MCF 10A (cell line): ENCODE measurements around the gene ADM. TPM values are rescaled to one million over a fixed set of nuclear protein-coding genes. Genes with fewer than 3 reads are reported as not detected.

Experiments used
- BruUV-seq: library from RNA; stranded (reverse); fragments of 400-500 nt; replicated peaks from 2 replicates; lab custom pipeline; 2021; lab: Mats Ljungman, UMichigan
- CTCF ChIA-PET: fragments of 300-600 bp; sonication (Branson Sonifier 250); formaldehyde crosslinking; extraction: SDS; loops from one replicate; lab custom pipeline; 2021; ENCODE audit warnings: antibody characterized with exemption, inconsistent platforms; lab: Yijun Ruan, JAX
- POLR2A ChIA-PET: fragments of 300-600, 350-650 bp; sonication (Branson Sonifier 250); formaldehyde crosslinking; extraction: SDS; loops from one replicate; lab custom pipeline; 2020; ENCODE audit warnings: antibody characterized with exemption, inconsistent platforms; lab: Yijun Ruan, JAX
- DNase-seq: peaks from one replicate; pipeline ENCODE4 v3.0.0-alpha.2; 2018; ENCODE audit not compliant: unreplicated experiment
- H3K27ac Mint-ChIP-seq: one replicate; pipeline ENCODE4 v1.8.0; 2022; ENCODE audit warnings: mild to moderate bottlenecking, low read depth, mixed read lengths; ENCODE audit not compliant: unreplicated experiment
- H3K27me3 Mint-ChIP-seq: one replicate; pipeline ENCODE4 v1.8.0; 2022; ENCODE audit warnings: mixed read lengths; ENCODE audit not compliant: insufficient read depth, unreplicated experiment
- H3K36me3 Mint-ChIP-seq: one replicate; pipeline ENCODE4 v1.8.0; 2022; ENCODE audit warnings: mild to moderate bottlenecking, moderate library complexity, mixed read lengths; ENCODE audit not compliant: insufficient read depth, unreplicated experiment
- H3K4me1 Mint-ChIP-seq: one replicate; pipeline ENCODE4 v1.8.0; 2022; ENCODE audit warnings: mixed read lengths; ENCODE audit not compliant: insufficient read depth, unreplicated experiment
- H3K4me3 Mint-ChIP-seq: one replicate; pipeline ENCODE4 v1.8.0; 2022; ENCODE audit warnings: mild to moderate bottlenecking, moderate library complexity, mixed read lengths; ENCODE audit not compliant: unreplicated experiment
- H3K9me3 Mint-ChIP-seq: one replicate; pipeline ENCODE4 v1.8.0; 2022; ENCODE audit warnings: mixed read lengths; ENCODE audit not compliant: unreplicated experiment
- CTCF ChIP-seq: fragments of 200-600 bp; IDR thresholded peaks from one replicate; pipeline ENCODE4 v1.8.0; 2022; ENCODE audit warnings: antibody characterized with exemption, mild to moderate bottlenecking; ENCODE audit not compliant: unreplicated experiment
- intact Hi-C: fragments of 100-400 bp; cut with micrococcal nuclease; formaldehyde crosslinking; loops from 2 replicates; pipeline ENCODE4 v1.14.1; 2022
- total RNA-seq: library from RNA; stranded (reverse); gene quantifications from 2 replicates; pipeline ENCODE4 v1.2.3, GENCODE V29; 2022

Gene ADM
- total RNA-seq, 1 experiment from 2014 or later: 8.7 TPM

GRCh38 chr11:10351765-10352641, 47.1 kb downstream of the ADM start:
- no TSS peak for BruUV-seq
- Mint-ChIP-seq H3K4me3 (no peak overlapping the region), H3K4me1 (peaks cover 34% of the 10 kb centered on the region), H3K27ac (no peak overlapping the region), H3K27me3 (no peaks in the 10 kb centered on the region), H3K9me3 (no peaks in the 10 kb centered on the region), H3K36me3 (no peaks in the 10 kb centered on the region)
- no peak for TF ChIP-seq CTCF
- CTCF ChIA-PET: interaction anchor here (0.6 kb wide), 1 partner anchor 144 kb away, joined by 3 read pairs; no protein-coding TSS in a partner anchor
- POLR2A ChIA-PET: no interaction called here
- DNase-seq: peak; percentile 55
- intact Hi-C loops: no loop called here

GRCh38 chr11:10352921-10353550, 48.2 kb downstream of the ADM start:
- Mint-ChIP-seq H3K27me3 (no peaks in the 10 kb centered on the region), H3K27ac (peak overlapping the region; percentile 44), H3K36me3 (no peaks in the 10 kb centered on the region), H3K9me3 (no peaks in the 10 kb centered on the region), H3K4me1 (peaks cover 34% of the 10 kb centered on the region), H3K4me3 (no peak overlapping the region)
- TF ChIP-seq CTCF: no peak
- DNase-seq: no peak
- BruUV-seq: no TSS peak
- ChIA-PET POLR2A (no interaction called here), CTCF (no interaction called here)
- intact Hi-C loops: no loop called here

- ChIA-PET CTCF (no interaction called here), POLR2A (no interaction called here)
- Mint-ChIP-seq H3K4me1 (peaks cover 26% of the 10 kb centered on the region), H3K4me3 (no peak overlapping the region), H3K27me3 (no peaks in the 10 kb centered on the region), H3K9me3 (no peaks in the 10 kb centered on the region), H3K36me3 (no peaks in the 10 kb centered on the region), H3K27ac (peak overlapping the region; percentile 76)
- BruUV-seq: no TSS peak
- DNase-seq: no peak
- TF ChIP-seq CTCF: no peak
- intact Hi-C loops: no loop called here
Measured at GRCh38 chr11:10354389-10354788, 49.5 kb downstream of the ADM start.

GRCh38 chr11:10355257-10355661, 50.4 kb downstream of the ADM start:
- intact Hi-C loops: no loop called here
- no peak overlapping the region for H3K4me3 Mint-ChIP-seq
- H3K4me1 Mint-ChIP-seq: peaks cover 26% of the 10 kb centered on the region
- no peaks in the 10 kb centered on the region for H3K27me3 Mint-ChIP-seq
- no peaks in the 10 kb centered on the region for H3K9me3 Mint-ChIP-seq
- TF ChIP-seq CTCF: no peak
- peak overlapping the region; percentile 76 for H3K27ac Mint-ChIP-seq
- CTCF ChIA-PET: interaction anchor here (0.5 kb wide), 1 partner anchor 291 kb away, joined by 3 read pairs; no protein-coding TSS in a partner anchor
- H3K36me3 Mint-ChIP-seq: no peaks in the 10 kb centered on the region
- POLR2A ChIA-PET: interaction anchor here (0.6 to 1.7 kb wide), 2 partner anchors 11 to 970 kb away, joined by 3 to 8 read pairs; no protein-coding TSS in a partner anchor
- no TSS peak for BruUV-seq
- peak; percentile 74 for DNase-seq
